ENCODE data around the gene FBXW5. TPM values are rescaled to one million over a fixed set of nuclear protein-coding genes. Genes with fewer than 3 reads are reported as not detected.

The FBXW5 gene
- total RNA-seq, 2 experiments from 2014 or later = 54.4 to 66.4 TPM

GRCh38 chr9:136983656-136984314 lies 39.2 kb upstream of the FBXW5 start:
- no peaks in the 10 kb centered on the region for H3K4me1 Mint-ChIP-seq
- peaks cover 13% of the 10 kb centered on the region for H3K27me3 Mint-ChIP-seq
- H3K36me3 Mint-ChIP-seq (ENCODE audit: low read depth) = no peaks in the 10 kb centered on the region
- no peaks in the 10 kb centered on the region for H3K9me3 Mint-ChIP-seq (ENCODE audit: low read depth)
- ATAC-seq = no peak
- CTCF ChIA-PET = no interaction called here
- H3K27ac Mint-ChIP-seq = no peak overlapping the region
- no peak overlapping the region for H3K4me3 Mint-ChIP-seq
- no peak for DNase-seq
- intact Hi-C loops (cut with DNase I, micrococcal nuclease) = no loop called here
- POLR2A ChIA-PET = no interaction called here

- H3K36me3 Mint-ChIP-seq (ENCODE audit: low read depth) = no peaks in the 10 kb centered on the region
- peaks cover 13% of the 10 kb centered on the region for H3K27me3 Mint-ChIP-seq
- H3K4me1 Mint-ChIP-seq = no peaks in the 10 kb centered on the region
- DNase-seq = no peak
- ChIA-PET CTCF (no interaction called here), POLR2A (no interaction called here)
- no peak overlapping the region for H3K27ac Mint-ChIP-seq
- no peak overlapping the region for H3K4me3 Mint-ChIP-seq
- no peak for ATAC-seq
- intact Hi-C loops (cut with DNase I, micrococcal nuclease) = no loop called here
- no peaks in the 10 kb centered on the region for H3K9me3 Mint-ChIP-seq (ENCODE audit: low read depth)
Observed at GRCh38 chr9:136983167-136983566, 38.6 kb upstream of the FBXW5 start.

GRCh38 chr9:136982232-136983051 lies 37.9 kb upstream of the FBXW5 start, which contains the start of gene LCNL1:
LCNL1 (plus strand) TSS chr9:136982993; CDS start chr9:136983587, 594 bp downstream.
- intact Hi-C loops (cut with DNase I, micrococcal nuclease) = no loop called here
- no peaks in the 10 kb centered on the region for H3K9me3 Mint-ChIP-seq (ENCODE audit: low read depth)
- DNase-seq (no peak), ATAC-seq (no peak)
- no peaks in the 10 kb centered on the region for H3K4me1 Mint-ChIP-seq
- CTCF ChIA-PET = interaction anchor here (0.5 to 1.2 kb wide), 3 partner anchors 47 to 194 kb away, joined by 3 read pairs; no protein-coding TSS in a partner anchor
- POLR2A ChIA-PET = no interaction called here
- peaks cover 10% of the 10 kb centered on the region for H3K27me3 Mint-ChIP-seq
- no peaks in the 10 kb centered on the region for H3K36me3 Mint-ChIP-seq (ENCODE audit: low read depth)
- no peak within 1 kb of the TSS for H3K27ac Mint-ChIP-seq
- H3K4me3 Mint-ChIP-seq = no peak within 1 kb of the TSS

- no peak for DNase-seq
- intact Hi-C loops (cut with DNase I, micrococcal nuclease) = no loop called here
- Mint-ChIP-seq H3K4me3 (no peak overlapping the region), H3K9me3 (ENCODE audit: low read depth) (no peaks in the 10 kb centered on the region), H3K27ac (no peak overlapping the region), H3K36me3 (ENCODE audit: low read depth) (no peaks in the 10 kb centered on the region), H3K4me1 (no peaks in the 10 kb centered on the region), H3K27me3 (peaks cover 10% of the 10 kb centered on the region)
- no peak for ATAC-seq
- ChIA-PET CTCF (interaction anchor here (1.2 kb wide), 1 partner anchor 48 kb away, joined by 3 read pairs; no protein-coding TSS in a partner anchor), POLR2A (no interaction called here)
Observed at GRCh38 chr9:136981588-136982231, 37.2 kb upstream of the FBXW5 start.

- Mint-ChIP-seq H3K4me3 (no peak overlapping the region), H3K4me1 (peaks cover 5% of the 10 kb centered on the region), H3K36me3 (ENCODE audit: low read depth) (no peaks in the 10 kb centered on the region), H3K27me3 (peaks cover 5% of the 10 kb centered on the region), H3K9me3 (ENCODE audit: low read depth) (no peaks in the 10 kb centered on the region), H3K27ac (no peak overlapping the region)
- POLR2A ChIA-PET = no interaction called here
- CTCF ChIA-PET = interaction anchor here (0.6 kb wide), 1 partner anchor 567 kb away, joined by 3 read pairs; no protein-coding TSS in a partner anchor
- no peak for DNase-seq
- ATAC-seq = no peak
- intact Hi-C loops (cut with DNase I, micrococcal nuclease) = no loop called here
Observed at GRCh38 chr9:136980669-136981478, 36.3 kb upstream of the FBXW5 start.

GRCh38 chr9:136979769-136980587 lies 35.4 kb upstream of the FBXW5 start:
- DNase-seq (no peak), ATAC-seq (no peak)
- Mint-ChIP-seq H3K36me3 (ENCODE audit: low read depth) (no peaks in the 10 kb centered on the region), H3K4me1 (peaks cover 11% of the 10 kb centered on the region), H3K4me3 (no peak overlapping the region), H3K27me3 (peaks cover 5% of the 10 kb centered on the region), H3K27ac (no peak overlapping the region), H3K9me3 (ENCODE audit: low read depth) (no peaks in the 10 kb centered on the region)
- intact Hi-C loops (cut with DNase I, micrococcal nuclease) = no loop called here
- ChIA-PET POLR2A (no interaction called here), CTCF (interaction anchor here (0.6 to 0.9 kb wide), 2 partner anchors 55 to 566 kb away, joined by 3 read pairs; no protein-coding TSS in a partner anchor)

- ATAC-seq (no peak), DNase-seq (no peak)
- Mint-ChIP-seq H3K36me3 (ENCODE audit: low read depth) (no peaks in the 10 kb centered on the region), H3K4me1 (peaks cover 13% of the 10 kb centered on the region), H3K27ac (no peak overlapping the region), H3K27me3 (peaks cover 4% of the 10 kb centered on the region), H3K9me3 (ENCODE audit: low read depth) (no peaks in the 10 kb centered on the region), H3K4me3 (no peak overlapping the region)
- intact Hi-C loops (cut with DNase I, micrococcal nuclease) = loop anchor here (1.0 kb wide), 9 partner anchors 13 to 482 kb away; partner anchors contain the start of genes PAXX (in 2 of the 2), PHPT1 (in 1 of the 2), TMEM141 (in 1 of the 2) and TRAF2 (in 1 of the 2)
- POLR2A ChIA-PET = interaction anchor here (0.8 kb wide), 1 partner anchor 13 kb away, joined by 4 read pairs; the partner anchor contains the start of gene PAXX
- CTCF ChIA-PET = interaction anchor here (0.6 to 1.9 kb wide), 5 partner anchors 13 to 56 kb away, joined by 3 to 15 read pairs (median 3); partner anchors contain the start of genes CLIC3 and PAXX
Observed at GRCh38 chr9:136978865-136979544, 34.5 kb upstream of the FBXW5 start.

- intact Hi-C loops (cut with DNase I, micrococcal nuclease) = loop anchor here (1.0 kb wide), 9 partner anchors 14 to 483 kb away; partner anchors contain the start of genes PAXX (in 2 of the 2), PHPT1 (in 1 of the 2), TMEM141 (in 1 of the 2) and TRAF2 (in 1 of the 2)
- Mint-ChIP-seq H3K27ac (no peak overlapping the region), H3K27me3 (no peaks in the 10 kb centered on the region), H3K36me3 (ENCODE audit: low read depth) (no peaks in the 10 kb centered on the region), H3K4me3 (no peak overlapping the region), H3K9me3 (ENCODE audit: low read depth) (no peaks in the 10 kb centered on the region), H3K4me1 (peaks cover 13% of the 10 kb centered on the region)
- DNase-seq = peak; percentile 87
- POLR2A ChIA-PET = interaction anchor here (0.8 kb wide), 1 partner anchor 13 kb away, joined by 4 read pairs; the partner anchor contains the start of gene PAXX
- peak; percentile 47 for ATAC-seq
- CTCF ChIA-PET = interaction anchor here (0.6 to 1.9 kb wide), 6 partner anchors 13 to 90 kb away, joined by 3 to 15 read pairs (median 3); partner anchors contain the start of genes CLIC3 and PAXX
Observed at GRCh38 chr9:136978073-136978864, 33.7 kb upstream of the FBXW5 start.

- no peaks in the 10 kb centered on the region for H3K36me3 Mint-ChIP-seq (ENCODE audit: low read depth)
- H3K27me3 Mint-ChIP-seq = no peaks in the 10 kb centered on the region
- H3K4me1 Mint-ChIP-seq = peaks cover 13% of the 10 kb centered on the region
- no peaks in the 10 kb centered on the region for H3K9me3 Mint-ChIP-seq (ENCODE audit: low read depth)
- POLR2A ChIA-PET = no interaction called here
- CTCF ChIA-PET = interaction anchor here (1.0 to 1.9 kb wide), 3 partner anchors 14 to 90 kb away, joined by 3 to 15 read pairs (median 6); partner anchors contain the start of gene PAXX
- intact Hi-C loops (cut with DNase I, micrococcal nuclease) = loop anchor here (1.0 kb wide), 9 partner anchors 15 to 484 kb away; partner anchors contain the start of genes PAXX (in 2 of the 2), PHPT1 (in 1 of the 2), TMEM141 (in 1 of the 2) and TRAF2 (in 1 of the 2)
- no peak overlapping the region for H3K27ac Mint-ChIP-seq
- DNase-seq (no peak), ATAC-seq (no peak)
- no peak overlapping the region for H3K4me3 Mint-ChIP-seq
Observed at GRCh38 chr9:136977649-136978072, 33.1 kb upstream of the FBXW5 start.
